GM12878 (cell line): ENCODE data around the gene PDGFD. TPM values are rescaled to one million over a fixed set of nuclear protein-coding genes. Genes with fewer than 3 reads are reported as not detected.

Source experiments
- ATAC-seq: fragments of 200-7000 bp; cut with Tn5 transposase; 3 replicates; pipeline ENCODE4 v1.9.1; 2020; ENCODE audit warnings: mild to moderate bottlenecking, moderate library complexity
- BruUV-seq: library from RNA; stranded (reverse); fragments of 400-500 nt; replicated peaks from 2 replicates; lab custom pipeline; 2021; lab: Mats Ljungman, UMichigan
- CTCF ChIA-PET: fragments of 300-600 bp; sonication (Branson Sonifier 250); formaldehyde crosslinking; extraction: SDS; loops from one replicate; lab custom pipeline; 2021; ENCODE audit warnings: inconsistent platforms; lab: Yijun Ruan, JAX
- POLR2A ChIA-PET: fragments of 350-600 bp; formaldehyde crosslinking; extraction: SDS; loops from one replicate; lab custom pipeline; 2021; ENCODE audit warnings: inconsistent platforms; lab: Charles Lee
- RAD21 ChIA-PET: fragments of 300-600 bp; sonication (Branson Sonifier 250); formaldehyde crosslinking; loops from one replicate; lab custom pipeline; 2023; ENCODE audit warnings: antibody characterized with exemption; ENCODE audit not compliant: unreplicated experiment; lab: Charles Lee
- SMC1A ChIA-PET: fragments of 300-600 bp; sonication (Branson Sonifier 250); formaldehyde crosslinking; loops from one replicate; lab custom pipeline; 2023; ENCODE audit not compliant: unreplicated experiment, uncharacterized antibody; lab: Charles Lee
- DNase-seq: peaks from one replicate; pipeline ENCODE4 v3.0.0-alpha.2; 2011; ENCODE audit warnings: low read depth, low spot score
- FAIRE-seq: peaks from 3 replicates; lab custom pipeline; 2011; peaks lifted over from hg19 to GRCh38; lab: Jason Lieb, UNC
- H2AFZ ChIP-seq: 2 replicates; pipeline ENCODE4 v1.6.0; 2011; ENCODE audit warnings: low read depth, low read length, control low read depth; ENCODE audit not compliant: control insufficient read depth
- H3K27ac ChIP-seq: 2 replicates; pipeline ENCODE4 v1.5.1; 2011; ENCODE audit warnings: control low read depth; ENCODE audit not compliant: control insufficient read depth, insufficient read depth
- H3K27me3 ChIP-seq, 2 experiments: replicated peaks in 1 of 2; 2 replicates each; pipeline versions ENCODE4 v1.6.0 to v1.6.1; 2011; ENCODE audit warnings: low read length in 1 of 2; ENCODE audit not compliant: control insufficient read depth in 2 of 2, insufficient read depth in 2 of 2
- H3K36me3 ChIP-seq, 2 experiments: 2 replicates each; pipeline ENCODE4 v1.5.1; 2011; ENCODE audit warnings: low read length in 1 of 2; ENCODE audit not compliant: control insufficient read depth in 2 of 2, insufficient read depth in 2 of 2
- H3K4me1 ChIP-seq: 2 replicates; pipeline ENCODE4 v1.6.1; 2011; ENCODE audit warnings: mild to moderate bottlenecking, low read length, moderate library complexity, mixed read lengths; ENCODE audit not compliant: control insufficient read depth, insufficient read depth
- H3K4me2 ChIP-seq: 2 replicates; pipeline ENCODE4 v1.6.0; 2011; ENCODE audit warnings: control low read depth; ENCODE audit not compliant: control insufficient read depth, insufficient read depth
- H3K4me3 ChIP-seq: fragments of 200-600 bp; sonication (generic); 2 replicates; pipeline ENCODE4 v1.5.1; 2016
- H3K79me2 ChIP-seq: 2 replicates; pipeline ENCODE4 v1.6.0; 2011; ENCODE audit warnings: low read length; ENCODE audit not compliant: control insufficient read depth, insufficient read depth
- H3K9ac ChIP-seq: 2 replicates; pipeline ENCODE4 v1.8.0; 2011; ENCODE audit warnings: low read length, control low read depth, mixed read lengths; ENCODE audit not compliant: control insufficient read depth, insufficient read depth
- H3K9me3 ChIP-seq: replicated peaks from 3 replicates; pipeline ENCODE4 v1.5.1; 2011; ENCODE audit warnings: mild to moderate bottlenecking, low read length; ENCODE audit not compliant: control insufficient read depth, insufficient read depth
- H4K20me1 ChIP-seq: 2 replicates; pipeline ENCODE4 v1.6.0; 2011; ENCODE audit not compliant: control insufficient read depth, insufficient read depth
- BMI1 ChIP-seq: fragments of 450-650 bp; IDR thresholded peaks from 2 replicates; pipeline ENCODE4 v1.6.1; 2016; ENCODE audit warnings: mild to moderate bottlenecking, moderate library complexity, borderline replicate concordance
- NFYB ChIP-seq: IDR thresholded peaks from 2 replicates; pipeline ENCODE4 v1.6.1; 2011; ENCODE audit warnings: low read depth, mild to moderate bottlenecking, low read length, improper control_type of control experiment, moderate library complexity; ENCODE audit not compliant: insufficient read depth
- RAD51 ChIP-seq: fragments of 450-650 bp; IDR thresholded peaks from 2 replicates; pipeline ENCODE4 v1.6.1; 2016; ENCODE audit warnings: moderate library complexity, mild to moderate bottlenecking, inconsistent platforms
- RFX5 ChIP-seq: IDR thresholded peaks from 2 replicates; pipeline ENCODE4 v1.6.1; 2011; ENCODE audit warnings: low read depth, low read length, improper control_type of control experiment
- TCF3 ChIP-seq: IDR thresholded peaks from 2 replicates; pipeline ENCODE4 v1.6.1; 2012; ENCODE audit warnings: low read depth, mild to moderate bottlenecking, low read length, borderline replicate concordance; ENCODE audit not compliant: insufficient read depth
- ZBTB4 ChIP-seq: fragments of 450-650 bp; formaldehyde crosslinking; IDR thresholded peaks from 2 replicates; pipeline ENCODE4 v1.4.0; 2022; ENCODE audit warnings: mild to moderate bottlenecking, moderate library complexity
- in situ Hi-C: fragments of 300-500 bp; cut with MboI; formaldehyde crosslinking; loops from 9 replicates; pipeline ENCODE4 v1.14.3; 2018; ENCODE audit warnings: mixed read lengths
- intact Hi-C: fragments of 100-400 bp; cut with micrococcal nuclease; formaldehyde crosslinking; loops from one replicate; pipeline ENCODE4 v1.14.2; 2022; ENCODE audit not compliant: unreplicated experiment
- polyA plus RNA-seq, 11 experiments: library from polyadenylated mRNA; depleted of rRNA in 4 of 11; unstranded in 6 of 11; stranded (reverse) in 5 of 11; fragments of >200 nt; fragmentation: Nextera tagmentation in 4 of 11; fragmentation: Illumina TruSeq in 1 of 11; extraction: Ambion mirVana in 4 of 11; extraction: Trizol in 1 of 11; gene quantifications; 1 replicate in 1 of 11; 2 replicates in 10 of 11; pipeline versions ENCODE4 v1.2.1 to v1.2.3, GENCODE V29; 2011 to 2016; ENCODE audit warnings: inconsistent platforms in 2 of 11, missing spikeins in 2 of 11, low read depth in 1 of 11
- total RNA-seq, 4 experiments: library from RNA; depleted of rRNA in 3 of 4; stranded (reverse); fragments of >200 nt in 3 of 4; fragmentation: Illumina TruSeq in 1 of 4; extraction: Trizol in 1 of 4; gene quantifications; 2 replicates each; pipeline versions ENCODE4 v1.2.1 to v1.2.3, GENCODE V29; 2013 to 2021
- TF ChIP-seq, protein P1 (sequence below): IDR thresholded peaks from 2 replicates; pipeline ENCODE4 v1.6.1; 2012; ENCODE audit warnings: mild to moderate bottlenecking, low read depth, low read length

PDGFD gene
- total and polyA plus RNA-seq, 10 of the 15 experiments (the other 5 are each of a cell fraction or from before 2014, with no cell fraction given), result 0.05 to 0.13 TPM; not detected in 8

DNA sequence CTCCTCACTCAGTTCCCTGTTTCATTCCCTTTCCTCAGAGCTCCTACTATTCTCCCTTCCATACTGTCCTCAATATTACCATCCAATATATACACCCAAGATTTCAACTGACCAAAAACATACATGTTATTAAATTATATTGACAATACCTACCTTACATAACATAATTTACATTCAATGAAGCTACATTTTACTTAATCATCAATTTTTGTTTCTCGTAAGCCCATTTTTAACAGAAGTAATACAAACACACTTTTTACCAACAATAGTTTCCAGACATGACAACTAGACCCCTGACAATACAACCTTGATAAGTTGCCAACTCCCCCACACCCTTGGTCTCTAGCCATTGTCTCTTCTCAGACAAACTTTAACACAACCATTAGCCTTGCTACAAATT, 273.3 kb downstream of the PDGFD start (continued):
- TF ChIP-seq ZBTB4 (CRISPR knock-in tag), result no peak
- TF ChIP-seq RFX5, result no peak
- no peak for TF ChIP-seq RAD51
- TF ChIP-seq NFYB, result no peak
- TF ChIP-seq TCF3, result no peak
- TF ChIP-seq, all 136 proteins: peak for 0

DNA sequence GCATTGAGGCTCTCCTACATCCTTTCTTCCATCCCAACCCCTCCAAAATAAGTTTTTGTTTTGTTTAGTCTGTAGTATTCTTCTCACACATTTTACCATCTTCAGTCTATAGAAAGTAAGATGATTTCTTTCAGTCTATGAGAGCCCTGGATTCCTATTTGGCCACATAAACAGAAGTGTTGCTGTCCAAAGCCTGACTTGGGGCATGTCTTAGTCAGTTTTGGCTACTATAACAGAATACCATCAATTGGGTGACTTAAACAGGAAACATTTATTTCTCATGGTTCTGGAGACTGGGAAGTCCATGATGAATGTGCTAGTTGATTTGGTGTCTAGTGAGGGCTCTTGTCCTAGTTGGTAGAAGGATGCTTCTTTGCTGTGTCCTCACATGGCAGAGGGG, 274.3 kb downstream of the PDGFD start:
- H3K9me3 ChIP-seq, result no peaks in the 10 kb centered on the region
- FAIRE-seq, result no peak
- no peak overlapping the region for H3K9ac ChIP-seq
- H2AFZ ChIP-seq, result no peak overlapping the region
- H3K27ac ChIP-seq, result no peak overlapping the region
- H3K4me2 ChIP-seq, result no peak overlapping the region
- no peaks in the 10 kb centered on the region for H3K4me1 ChIP-seq
- no peaks in the 10 kb centered on the region for H3K36me3 ChIP-seq
- no peak for ATAC-seq
- H3K79me2 ChIP-seq, result no peaks in the 10 kb centered on the region
- no peaks in the 10 kb centered on the region for H3K27me3 ChIP-seq
- RAD21 ChIA-PET, result no interaction called here
- CTCF ChIA-PET, result no interaction called here
- SMC1A ChIA-PET, result interaction anchor here (1.3 kb wide), 1 partner anchor 10 kb away, joined by 4 read pairs; no protein-coding TSS in a partner anchor
- POLR2A ChIA-PET, result no interaction called here
- H4K20me1 ChIP-seq, result no peaks in the 10 kb centered on the region
- no peak for DNase-seq
- intact Hi-C loops, result no loop called here
- TF ChIP-seq, protein P1, sequence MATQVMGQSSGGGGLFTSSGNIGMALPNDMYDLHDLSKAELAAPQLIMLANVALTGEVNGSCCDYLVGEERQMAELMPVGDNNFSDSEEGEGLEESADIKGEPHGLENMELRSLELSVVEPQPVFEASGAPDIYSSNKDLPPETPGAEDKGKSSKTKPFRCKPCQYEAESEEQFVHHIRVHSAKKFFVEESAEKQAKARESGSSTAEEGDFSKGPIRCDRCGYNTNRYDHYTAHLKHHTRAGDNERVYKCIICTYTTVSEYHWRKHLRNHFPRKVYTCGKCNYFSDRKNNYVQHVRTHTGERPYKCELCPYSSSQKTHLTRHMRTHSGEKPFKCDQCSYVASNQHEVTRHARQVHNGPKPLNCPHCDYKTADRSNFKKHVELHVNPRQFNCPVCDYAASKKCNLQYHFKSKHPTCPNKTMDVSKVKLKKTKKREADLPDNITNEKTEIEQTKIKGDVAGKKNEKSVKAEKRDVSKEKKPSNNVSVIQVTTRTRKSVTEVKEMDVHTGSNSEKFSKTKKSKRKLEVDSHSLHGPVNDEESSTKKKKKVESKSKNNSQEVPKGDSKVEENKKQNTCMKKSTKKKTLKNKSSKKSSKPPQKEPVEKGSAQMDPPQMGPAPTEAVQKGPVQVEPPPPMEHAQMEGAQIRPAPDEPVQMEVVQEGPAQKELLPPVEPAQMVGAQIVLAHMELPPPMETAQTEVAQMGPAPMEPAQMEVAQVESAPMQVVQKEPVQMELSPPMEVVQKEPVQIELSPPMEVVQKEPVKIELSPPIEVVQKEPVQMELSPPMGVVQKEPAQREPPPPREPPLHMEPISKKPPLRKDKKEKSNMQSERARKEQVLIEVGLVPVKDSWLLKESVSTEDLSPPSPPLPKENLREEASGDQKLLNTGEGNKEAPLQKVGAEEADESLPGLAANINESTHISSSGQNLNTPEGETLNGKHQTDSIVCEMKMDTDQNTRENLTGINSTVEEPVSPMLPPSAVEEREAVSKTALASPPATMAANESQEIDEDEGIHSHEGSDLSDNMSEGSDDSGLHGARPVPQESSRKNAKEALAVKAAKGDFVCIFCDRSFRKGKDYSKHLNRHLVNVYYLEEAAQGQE, result peak; percentile 48; the same call in 1 of the 2 replicates
- no peak for TF ChIP-seq BMI1
- TF ChIP-seq, all 136 proteins: peak for 1
- in situ Hi-C loops, result no loop called here
- BruUV-seq, result no TSS peak
- no peak overlapping the region for H3K4me3 ChIP-seq
